Keratinocyte (primary cell): Measurements from ENCODE around the gene ZNF786. TPM values are rescaled to one million over a fixed set of nuclear protein-coding genes. Genes with fewer than 3 reads are reported as not detected.

Experiments used
- DNase-seq: peaks from one replicate; pipeline ENCODE4 v3.0.0-alpha.2; 2011; ENCODE audit warnings: low read depth, missing footprints, low spot score
- FAIRE-seq: peaks from 2 replicates; lab custom pipeline; 2011; peaks lifted over from hg19 to GRCh38; lab: Jason Lieb, UNC
- H2AFZ ChIP-seq: 2 replicates; pipeline ENCODE4 v1.6.0; 2012; ENCODE audit warnings: low read length, control low read depth, inconsistent platforms; ENCODE audit not compliant: control insufficient read depth
- H3K27ac ChIP-seq: 2 replicates; pipeline ENCODE4 v1.5.1; 2011; ENCODE audit warnings: low read length; ENCODE audit not compliant: control insufficient read depth, insufficient read depth
- H3K27me3 ChIP-seq: 3 replicates; pipeline ENCODE4 v1.6.0; 2011; ENCODE audit warnings: low read length; ENCODE audit not compliant: control insufficient read depth, insufficient read depth; ENCODE audit errors: extremely low read depth
- H3K36me3 ChIP-seq, 2 experiments: 2 replicates in 1 of 2; 3 replicates in 1 of 2; pipeline ENCODE4 v1.5.1; 2011; ENCODE audit warnings: low read length in 2 of 2, mild to moderate bottlenecking in 1 of 2; ENCODE audit not compliant: control insufficient read depth in 2 of 2, insufficient read depth in 2 of 2; ENCODE audit errors: extremely low read depth in 1 of 2
- H3K4me1 ChIP-seq: 3 replicates; pipeline ENCODE4 v1.5.1; 2011; ENCODE audit warnings: low read length; ENCODE audit not compliant: control insufficient read depth, insufficient read depth; ENCODE audit errors: extremely low read depth
- H3K4me2 ChIP-seq: 3 replicates; pipeline ENCODE4 v1.6.0; 2011; ENCODE audit warnings: low read depth, low read length; ENCODE audit not compliant: control insufficient read depth, insufficient read depth; ENCODE audit errors: extremely low read depth
- H3K4me3 ChIP-seq, 3 experiments: fragments of 200-600 bp in 1 of 3; sonication (generic) in 1 of 3; 2 replicates in 2 of 3; 3 replicates in 1 of 3; pipeline ENCODE4 v1.5.1; 2011 to 2016; ENCODE audit warnings: low read length in 3 of 3, mild to moderate bottlenecking in 3 of 3, control low read depth in 2 of 3, inconsistent platforms in 1 of 3, low read depth in 1 of 3, mixed read lengths in 1 of 3, mixed run types in 1 of 3, moderate library complexity in 1 of 3; ENCODE audit not compliant: control insufficient read depth in 2 of 3, insufficient read depth in 2 of 3; ENCODE audit errors: extremely low read depth in 1 of 3
- H3K79me2 ChIP-seq: 2 replicates; pipeline ENCODE4 v1.6.0; 2012; ENCODE audit warnings: low read length; ENCODE audit not compliant: control insufficient read depth, insufficient read depth
- H3K9ac ChIP-seq: 3 replicates; pipeline ENCODE4 v1.6.0; 2011; ENCODE audit warnings: low read length; ENCODE audit not compliant: control insufficient read depth, insufficient read depth; ENCODE audit errors: extremely low read depth
- H3K9me1 ChIP-seq: 3 replicates; pipeline ENCODE4 v1.6.0; 2011; ENCODE audit warnings: low read length; ENCODE audit not compliant: control insufficient read depth, insufficient read depth; ENCODE audit errors: extremely low read depth
- H3K9me3 ChIP-seq: 2 replicates; pipeline ENCODE4 v1.5.1; 2012; ENCODE audit warnings: low read depth, low read length; ENCODE audit not compliant: control insufficient read depth
- H4K20me1 ChIP-seq: 3 replicates; pipeline ENCODE4 v1.6.0; 2011; ENCODE audit warnings: low read length; ENCODE audit not compliant: control insufficient read depth, insufficient read depth; ENCODE audit errors: extremely low read depth
- CTCF ChIP-seq, 3 experiments: IDR thresholded peaks in 1 of 3; conservative IDR thresholded peaks in 1 of 3; optimal IDR thresholded peaks in 1 of 3; 2 replicates in 2 of 3; 3 replicates in 1 of 3; pipeline versions ENCODE3 to v1.5.1; 2011; ENCODE audit warnings: low read length in 3 of 3, mild to moderate bottlenecking in 3 of 3, moderate library complexity in 2 of 3, control low read depth in 1 of 3, inconsistent platforms in 1 of 3; ENCODE audit not compliant: insufficient read depth in 2 of 3; ENCODE audit errors: extremely low read depth in 1 of 3
- EZH2 ChIP-seq: IDR thresholded peaks from one replicate; pipeline ENCODE4 v1.6.1; 2012; ENCODE audit warnings: inconsistent platforms, mild to moderate bottlenecking, low read length, moderate library complexity
- dilution Hi-C: fragments of 300-500 bp; cut with MboI; formaldehyde crosslinking; loops from one replicate; pipeline ENCODE4 v1.7.0; 2020; ENCODE audit warnings: low sequenced_read_pairs; ENCODE audit not compliant: extremely low pct_ligation_motif_present
- polyA plus RNA-seq, 5 experiments: library from polyadenylated mRNA; depleted of rRNA in 3 of 5; stranded (reverse) in 3 of 5; stranded (forward) in 1 of 5; unstranded in 1 of 5; fragments of >200 nt; gene quantifications; 1 replicate in 1 of 5; 2 replicates in 3 of 5; 3 replicates in 1 of 5; pipeline versions ENCODE4 v1.2.1 to v1.2.3, GENCODE V29; 2011 to 2012; ENCODE audit warnings: missing spikeins in 2 of 5, low read depth in 1 of 5, low replicate concordance in 1 of 5

The ZNF786 gene
- polyA plus RNA-seq, 1 donor (not counting 4 experiments of a cell fraction or from before 2014, with no cell fraction given): 2.8 TPM

GRCh38 chr7:149053885-149054284 lies 36.6 kb downstream of the ZNF786 start:
- Histone ChIP-seq H3K9me3 (no peaks in the 10 kb centered on the region), H2AFZ (no peak overlapping the region), H3K27ac (no peak overlapping the region), H3K4me2 (no peak overlapping the region), H3K27me3 (no peaks in the 10 kb centered on the region), H3K79me2 (no peaks in the 10 kb centered on the region), H4K20me1 (no peaks in the 10 kb centered on the region), H3K9ac (no peak overlapping the region), H3K4me3 (no peak overlapping the region), H3K4me1 (no peaks in the 10 kb centered on the region), H3K9me1 (no peaks in the 10 kb centered on the region), H3K36me3 (no peaks in the 10 kb centered on the region)
- no peak for FAIRE-seq
- dilution Hi-C loops: no loop called here
- DNase-seq: no peak
- TF ChIP-seq CTCF (optimal IDR thresholded peaks at IDR 0.05 in 1 of 3, IDR thresholded peaks at IDR 0.05 in 1 of 3, conservative IDR thresholded peaks at IDR 0.05 in 1 of 3; ENCODE audit: extremely low read depth in 1 of 3, insufficient read depth in 2 of 3, low read length in 3 of 3) (no peak), EZH2 (no peak)

- no peak overlapping the region for H3K9ac ChIP-seq
- H3K9me3 ChIP-seq: no peaks in the 10 kb centered on the region
- no peak overlapping the region for H2AFZ ChIP-seq
- no peaks in the 10 kb centered on the region for H3K27me3 ChIP-seq
- no peaks in the 10 kb centered on the region for H3K4me1 ChIP-seq
- H3K4me3 ChIP-seq: no peak overlapping the region
- no peaks in the 10 kb centered on the region for H4K20me1 ChIP-seq
- H3K36me3 ChIP-seq: no peaks in the 10 kb centered on the region
- H3K9me1 ChIP-seq: no peaks in the 10 kb centered on the region
- DNase-seq: no peak
- dilution Hi-C loops: no loop called here
- no peak for TF ChIP-seq EZH2
- no peak for TF ChIP-seq CTCF (optimal IDR thresholded peaks at IDR 0.05 in 1 of 3, IDR thresholded peaks at IDR 0.05 in 1 of 3, conservative IDR thresholded peaks at IDR 0.05 in 1 of 3; ENCODE audit: extremely low read depth in 1 of 3, insufficient read depth in 2 of 3, low read length in 3 of 3)
- H3K4me2 ChIP-seq: no peak overlapping the region
- no peak for FAIRE-seq
- H3K27ac ChIP-seq: no peak overlapping the region
- no peaks in the 10 kb centered on the region for H3K79me2 ChIP-seq
Observed at GRCh38 chr7:149053384-149053783, 37.1 kb downstream of the ZNF786 start.
